NT2/D1 (cell line): ENCODE results near the gene AKIRIN1.

Experiments
- DNase-seq: peaks from one replicate; pipeline ENCODE4 v3.0.0-alpha.2; 2011; ENCODE audit warnings: low read depth, low spot score
- H3K27me3 ChIP-seq: 2 replicates; pipeline ENCODE4 v1.6.0; 2011; ENCODE audit warnings: mild to moderate bottlenecking; ENCODE audit not compliant: insufficient read length, insufficient read depth
- H3K36me3 ChIP-seq: 2 replicates; pipeline ENCODE4 v1.6.1; 2011; ENCODE audit warnings: mild to moderate bottlenecking, low read length, mixed read lengths; ENCODE audit not compliant: insufficient read depth, insufficient read length
- H3K4me1 ChIP-seq: 2 replicates; pipeline ENCODE4 v1.5.1; 2011; ENCODE audit not compliant: insufficient read depth, insufficient read length
- H3K4me3 ChIP-seq: 2 replicates; pipeline ENCODE4 v1.5.1; 2011; ENCODE audit warnings: low read depth; ENCODE audit not compliant: insufficient read length
- H3K9ac ChIP-seq: 2 replicates; pipeline ENCODE4 v1.6.0; 2011; ENCODE audit warnings: low read depth; ENCODE audit not compliant: insufficient read length
- H3K9me3 ChIP-seq: 2 replicates; pipeline ENCODE4 v1.5.1; 2011; ENCODE audit warnings: mild to moderate bottlenecking, low read length; ENCODE audit not compliant: insufficient read depth
- SUZ12 ChIP-seq: IDR thresholded peaks from 2 replicates; pipeline ENCODE4 v1.6.1; 2011; ENCODE audit not compliant: insufficient read length, insufficient read depth; ENCODE audit errors: extremely low read depth
- YY1 ChIP-seq: IDR thresholded peaks from 2 replicates; pipeline ENCODE4 v1.6.1; 2011; ENCODE audit not compliant: insufficient read length, insufficient read depth
- ZNF274 ChIP-seq: IDR thresholded peaks from 2 replicates; pipeline ENCODE4 v1.6.1; 2011; ENCODE audit warnings: mild to moderate bottlenecking, low read depth, low read length

The AKIRIN1 gene

GRCh38 chr1:39036678-39037077 is 45.6 kb downstream of the AKIRIN1 start:
- no peak overlapping the region for H3K4me3 ChIP-seq
- H3K9ac ChIP-seq = no peak overlapping the region
- H3K27me3 ChIP-seq = no peaks in the 10 kb centered on the region
- no peaks in the 10 kb centered on the region for H3K4me1 ChIP-seq
- peaks cover 64% of the 10 kb centered on the region for H3K36me3 ChIP-seq
- DNase-seq = no peak
- TF ChIP-seq ZNF274 (no peak), SUZ12 (no peak), YY1 (no peak)
- no peaks in the 10 kb centered on the region for H3K9me3 ChIP-seq

- H3K9ac ChIP-seq = no peak overlapping the region
Observed at GRCh38 chr1:39043513-39043912, 52.4 kb downstream of the AKIRIN1 start.

GRCh38 chr1:39044762-39045161 is 53.7 kb downstream of the AKIRIN1 start:
- Histone ChIP-seq H3K9ac (no peak overlapping the region), H3K36me3 (peaks cover 31% of the 10 kb centered on the region), H3K4me3 (no peak overlapping the region), H3K4me1 (peaks cover 11% of the 10 kb centered on the region), H3K9me3 (no peaks in the 10 kb centered on the region), H3K27me3 (no peaks in the 10 kb centered on the region)
- DNase-seq = no peak
- TF ChIP-seq SUZ12 (no peak), YY1 (no peak), ZNF274 (no peak)

More at GRCh38 chr1:39043513-39043912, 52.4 kb downstream of the AKIRIN1 start:
- Histone ChIP-seq H3K36me3 (peaks cover 31% of the 10 kb centered on the region), H3K9me3 (no peaks in the 10 kb centered on the region), H3K4me3 (no peak overlapping the region), H3K4me1 (peaks cover 11% of the 10 kb centered on the region), H3K27me3 (no peaks in the 10 kb centered on the region)
- TF ChIP-seq ZNF274 (no peak), SUZ12 (no peak), YY1 (no peak)
- DNase-seq = no peak

GRCh38 chr1:39045231-39045630 is 54.2 kb downstream of the AKIRIN1 start:
- Histone ChIP-seq H3K4me3 (no peak overlapping the region), H3K36me3 (peaks cover 31% of the 10 kb centered on the region), H3K27me3 (no peaks in the 10 kb centered on the region), H3K9me3 (no peaks in the 10 kb centered on the region), H3K9ac (no peak overlapping the region), H3K4me1 (peaks cover 11% of the 10 kb centered on the region)
- no peak for DNase-seq
- no peak for TF ChIP-seq ZNF274
- no peak for TF ChIP-seq SUZ12
- TF ChIP-seq YY1 = no peak

DNA sequence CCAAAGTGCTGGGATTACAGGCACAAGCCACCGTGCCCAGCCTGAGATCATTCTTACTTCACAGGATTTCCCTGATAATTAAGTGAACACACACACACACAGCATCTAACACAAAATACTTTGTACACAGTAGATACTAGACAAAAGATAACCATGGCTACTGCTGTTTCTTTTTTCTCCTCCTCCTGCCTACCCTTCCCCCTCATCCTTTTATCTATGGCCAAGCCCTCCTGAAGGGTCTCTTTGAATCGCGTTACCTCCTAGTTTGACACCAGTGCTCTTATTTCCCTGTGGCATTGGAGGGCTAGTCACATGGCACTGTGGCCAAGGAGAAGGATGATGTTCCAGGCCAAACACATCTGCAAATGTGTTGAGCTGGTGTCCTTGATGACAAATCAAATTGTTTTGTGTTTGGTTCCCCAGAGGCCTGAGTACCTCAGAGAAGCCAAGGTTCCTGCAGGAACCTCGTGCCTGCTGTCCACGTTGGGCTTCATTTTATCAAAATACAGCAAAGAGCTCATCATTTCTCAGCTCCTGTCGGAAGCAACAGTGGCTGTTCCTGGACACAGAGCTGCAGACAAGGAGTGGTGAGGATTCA is 55.6 kb downstream of the AKIRIN1 start:
- Histone ChIP-seq H3K9ac (peak overlapping the region; percentile 13), H3K9me3 (no peaks in the 10 kb centered on the region), H3K36me3 (peaks cover 20% of the 10 kb centered on the region), H3K27me3 (no peaks in the 10 kb centered on the region), H3K4me3 (no peak overlapping the region), H3K4me1 (peaks cover 11% of the 10 kb centered on the region)
- DNase-seq = no peak
- no peak for TF ChIP-seq YY1
- TF ChIP-seq ZNF274 = no peak
- TF ChIP-seq SUZ12 = no peak

DNA sequence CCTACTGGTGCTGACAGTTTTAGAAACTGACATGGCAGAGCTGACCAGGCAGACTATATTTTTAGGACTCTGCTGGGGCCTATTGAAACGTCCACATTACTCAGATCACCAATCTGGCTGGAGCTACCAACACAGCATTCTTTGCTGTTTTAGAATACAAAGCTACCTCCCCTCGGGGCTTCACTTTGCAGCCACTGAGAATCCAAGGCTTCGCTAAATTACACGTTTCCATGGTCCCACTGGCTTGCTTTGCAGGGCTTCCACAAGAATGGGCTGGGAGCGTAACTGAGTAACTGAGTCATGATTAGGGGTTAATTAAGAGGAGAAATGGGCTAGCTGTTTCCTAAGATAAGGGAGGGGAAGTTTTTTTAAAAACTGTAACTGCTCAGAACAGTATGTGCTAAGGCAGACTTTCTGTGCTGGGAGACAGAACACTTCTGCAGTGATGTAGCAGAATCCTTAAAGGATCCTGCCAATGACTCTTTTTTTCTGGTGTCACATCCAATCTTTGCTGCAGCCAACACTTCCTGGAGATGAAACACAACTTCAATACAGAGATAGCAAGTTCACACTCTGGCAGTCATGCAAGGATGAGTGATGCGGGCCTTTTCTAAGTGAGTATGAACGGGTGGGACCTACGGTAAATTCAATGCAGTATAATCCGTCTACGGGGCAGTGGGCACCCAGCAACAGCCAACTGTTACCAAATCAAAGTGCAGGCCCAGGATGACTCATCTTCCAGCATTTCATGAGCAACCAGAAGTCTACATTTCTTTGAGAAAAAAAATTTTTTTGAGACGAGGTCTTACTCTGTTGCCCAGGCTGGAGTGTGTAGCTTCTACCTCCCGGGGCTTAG is 56.5 kb downstream of the AKIRIN1 start:
- peak overlapping the region; percentile 13 for H3K9ac ChIP-seq
- H3K27me3 ChIP-seq = no peaks in the 10 kb centered on the region
- H3K36me3 ChIP-seq = peaks cover 16% of the 10 kb centered on the region
- no peak overlapping the region for H3K4me3 ChIP-seq
- H3K4me1 ChIP-seq = peaks cover 11% of the 10 kb centered on the region
- DNase-seq = no peak
- TF ChIP-seq SUZ12 (no peak), YY1 (no peak), ZNF274 (no peak)
- no peaks in the 10 kb centered on the region for H3K9me3 ChIP-seq

DNA sequence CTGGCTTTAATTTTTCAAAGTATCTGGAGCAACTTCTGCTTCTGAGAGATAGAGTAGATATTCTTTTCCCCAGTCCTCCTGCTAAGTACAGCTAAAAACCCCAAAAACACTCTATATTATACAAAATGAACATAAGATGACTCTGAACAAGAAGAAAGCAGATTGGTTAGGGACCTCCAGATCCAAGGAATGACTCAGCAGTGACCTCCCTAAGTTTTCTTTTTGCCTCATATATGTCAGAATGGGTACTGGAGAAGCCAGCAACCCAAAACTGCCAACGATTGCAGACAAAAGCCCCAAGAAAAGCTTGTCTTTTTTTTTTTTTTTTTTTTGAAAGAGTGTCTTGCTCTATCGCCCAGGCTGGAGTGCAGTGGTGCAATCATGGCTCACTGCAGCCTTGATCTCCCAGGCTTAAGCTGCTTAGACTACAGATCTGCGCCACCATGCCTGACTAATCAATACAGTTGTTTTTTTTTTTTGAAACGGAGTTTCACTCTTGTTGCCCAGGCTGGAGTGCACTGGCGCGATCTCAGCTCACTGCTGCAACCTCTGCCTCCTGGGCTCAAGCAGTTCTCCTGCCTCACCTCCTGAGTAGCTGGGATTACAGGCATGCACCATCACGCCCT is 57.8 kb downstream of the AKIRIN1 start:
- peaks cover 11% of the 10 kb centered on the region for H3K4me1 ChIP-seq
- H3K9ac ChIP-seq = no peak overlapping the region
- TF ChIP-seq YY1 (no peak), SUZ12 (no peak), ZNF274 (no peak)
- peaks cover 8% of the 10 kb centered on the region for H3K36me3 ChIP-seq
- H3K9me3 ChIP-seq = no peaks in the 10 kb centered on the region
- H3K4me3 ChIP-seq = no peak overlapping the region
- no peaks in the 10 kb centered on the region for H3K27me3 ChIP-seq
- DNase-seq = no peak
